ENCODE results near the gene UIMC1. TPM values are rescaled to one million over a fixed set of nuclear protein-coding genes. Genes with fewer than 3 reads are reported as not detected.

UIMC1 gene
- polyA plus RNA-seq, 1 donor from 2014 or later, result 37.3 TPM

DNA sequence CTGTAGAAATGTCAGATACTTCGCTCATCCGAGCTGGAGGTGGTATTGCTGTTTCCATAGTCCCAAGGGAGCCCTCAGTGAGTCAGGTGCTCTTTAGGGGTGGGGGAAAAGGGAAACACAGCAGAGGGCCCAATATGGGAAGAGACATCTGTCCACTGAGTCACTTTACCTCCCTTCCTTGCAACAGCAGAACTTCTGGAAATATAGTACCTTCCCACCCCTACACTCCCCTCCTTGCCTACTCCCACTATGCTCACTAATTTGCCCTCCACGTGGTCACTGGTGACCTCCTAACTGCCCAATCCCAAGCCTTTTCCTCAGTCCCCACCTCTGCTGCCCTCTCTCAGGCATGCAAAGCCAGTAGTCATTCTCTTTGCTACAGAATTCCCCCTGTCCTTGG, 109.3 kb downstream of the UIMC1 start:
- H3K27ac Mint-ChIP-seq, result no peak overlapping the region

DNA sequence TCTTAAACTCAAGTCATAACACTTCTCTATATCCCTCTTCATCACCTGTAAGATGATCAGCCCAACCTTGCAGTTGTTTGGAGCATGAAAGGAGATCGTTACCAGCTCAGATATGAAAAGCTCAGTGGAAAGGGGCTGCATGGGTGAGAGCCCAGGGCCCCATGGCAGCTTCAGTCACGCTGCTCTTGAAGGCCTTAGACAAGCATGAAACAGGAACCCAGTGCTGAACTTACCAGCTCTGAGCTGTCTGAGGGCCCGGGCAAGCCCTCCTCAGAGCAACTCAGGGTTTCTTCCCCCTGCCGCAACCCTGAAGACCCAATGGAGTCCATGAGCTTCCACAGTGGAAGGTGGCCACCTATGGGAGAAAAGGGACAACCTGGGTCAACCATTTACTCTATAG, 110.7 kb downstream of the UIMC1 start:
- no peak overlapping the region for H3K4me3 Mint-ChIP-seq
- H3K4me1 Mint-ChIP-seq, result peaks cover 4 to 10% (median 7%) of the 10 kb centered on the region in 3 donors
- no peak overlapping the region for H3K27ac Mint-ChIP-seq
- peaks cover 6% of the 10 kb centered on the region for H3K27me3 Mint-ChIP-seq
- no peaks in the 10 kb centered on the region for H3K9me3 Mint-ChIP-seq
- peaks cover 2% of the 10 kb centered on the region for H3K36me3 Mint-ChIP-seq

More for the DNA sequence above, 109.3 kb downstream of the UIMC1 start:
- Mint-ChIP-seq H3K36me3 (peaks cover 7% of the 10 kb centered on the region), H3K4me1 (peaks cover 6 to 14% (median 13%) of the 10 kb centered on the region in 3 donors), H3K4me3 (no peak overlapping the region), H3K9me3 (no peaks in the 10 kb centered on the region), H3K27me3 (peaks cover 4% of the 10 kb centered on the region)

DNA sequence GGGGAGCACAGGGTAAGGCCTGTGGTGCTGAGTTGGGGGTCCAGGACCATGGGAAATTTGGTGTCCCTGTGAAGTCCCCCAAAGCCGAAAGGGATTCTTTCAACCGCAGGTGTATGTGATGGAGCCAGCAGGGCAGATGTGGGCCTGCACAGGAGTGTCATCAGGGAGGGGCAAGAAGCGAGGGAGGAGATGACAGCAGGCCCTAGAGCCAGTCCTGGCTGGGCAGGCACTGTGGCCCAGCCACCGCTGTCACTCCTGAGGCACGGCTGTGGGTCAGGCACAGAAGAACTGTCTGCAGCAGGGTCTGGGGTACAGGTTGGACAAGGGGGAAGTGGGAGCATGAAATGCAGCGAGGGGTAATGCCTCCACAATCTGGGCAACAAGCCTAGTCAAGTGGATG, 112.3 kb downstream of the UIMC1 start:
- peaks cover 2 to 3% (median 2%) of the 10 kb centered on the region in 3 donors for H3K4me1 Mint-ChIP-seq
- no peak overlapping the region for H3K4me3 Mint-ChIP-seq
- H3K27ac Mint-ChIP-seq, result no peak overlapping the region
- H3K27me3 Mint-ChIP-seq, result peaks cover 9% of the 10 kb centered on the region
- H3K9me3 Mint-ChIP-seq, result no peaks in the 10 kb centered on the region
- peaks cover 2% of the 10 kb centered on the region for H3K36me3 Mint-ChIP-seq

DNA sequence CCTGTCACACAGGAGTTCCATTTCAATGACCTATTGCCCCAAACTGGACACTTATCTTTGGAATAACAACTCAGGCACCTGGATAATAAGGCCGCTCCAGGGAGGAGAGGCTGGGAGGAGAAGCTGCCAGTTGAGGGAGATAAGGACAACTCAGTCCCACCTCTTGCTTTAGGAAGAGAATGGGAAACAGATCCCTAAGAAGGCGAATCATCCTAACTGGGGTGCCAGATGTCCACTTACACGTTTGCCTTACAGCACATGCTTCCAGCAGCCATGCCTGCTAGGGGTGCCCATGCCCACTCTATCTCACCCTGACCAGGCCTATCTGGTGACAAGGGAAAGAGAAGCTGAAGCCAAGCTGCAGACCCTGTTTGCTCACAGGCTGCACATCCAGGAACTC, 113.9 kb downstream of the UIMC1 start:
- H3K9me3 Mint-ChIP-seq, result no peaks in the 10 kb centered on the region
- H3K27ac Mint-ChIP-seq, result no peak overlapping the region
- no peak overlapping the region for H3K4me3 Mint-ChIP-seq
- H3K36me3 Mint-ChIP-seq, result peaks cover 2% of the 10 kb centered on the region
- no peaks in the 10 kb centered on the region for H3K4me1 Mint-ChIP-seq
- peaks cover 11% of the 10 kb centered on the region for H3K27me3 Mint-ChIP-seq

DNA sequence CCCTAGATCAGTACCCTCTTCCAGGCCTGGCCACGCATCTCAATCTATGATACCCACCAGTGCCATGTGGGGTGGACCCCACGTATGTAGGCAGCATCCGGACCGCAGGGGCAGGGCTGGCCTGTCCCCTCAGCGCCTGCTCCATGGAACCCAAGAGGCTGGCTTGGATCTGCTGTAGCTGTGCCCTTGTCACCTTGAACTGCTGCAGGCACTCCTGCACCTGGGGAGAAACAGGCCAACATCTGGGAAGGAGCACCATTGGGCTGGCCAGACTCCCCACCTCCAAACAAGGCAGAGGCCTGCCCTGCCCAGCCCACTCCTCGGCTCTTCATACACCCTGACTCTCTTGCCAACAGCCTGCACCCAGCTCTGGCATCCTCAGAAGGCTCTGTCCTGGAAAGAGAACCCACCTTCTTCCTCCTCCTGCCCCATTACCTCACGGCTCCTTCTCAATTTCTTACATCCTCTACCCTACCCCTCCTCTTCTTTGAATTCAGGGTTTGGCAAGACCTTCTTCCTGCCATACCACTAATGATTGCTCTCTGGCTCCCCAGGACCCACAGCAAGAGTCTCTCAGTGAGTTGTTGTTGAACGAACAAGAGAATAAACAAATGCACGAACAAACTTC, 115.1 kb downstream of the UIMC1 start:
- H3K27ac Mint-ChIP-seq, result no peak overlapping the region
- H3K36me3 Mint-ChIP-seq, result peaks cover 2% of the 10 kb centered on the region
- H3K4me1 Mint-ChIP-seq, result no peaks in the 10 kb centered on the region
- H3K9me3 Mint-ChIP-seq, result no peaks in the 10 kb centered on the region
- peaks cover 11% of the 10 kb centered on the region for H3K27me3 Mint-ChIP-seq
- no peak overlapping the region for H3K4me3 Mint-ChIP-seq

DNA sequence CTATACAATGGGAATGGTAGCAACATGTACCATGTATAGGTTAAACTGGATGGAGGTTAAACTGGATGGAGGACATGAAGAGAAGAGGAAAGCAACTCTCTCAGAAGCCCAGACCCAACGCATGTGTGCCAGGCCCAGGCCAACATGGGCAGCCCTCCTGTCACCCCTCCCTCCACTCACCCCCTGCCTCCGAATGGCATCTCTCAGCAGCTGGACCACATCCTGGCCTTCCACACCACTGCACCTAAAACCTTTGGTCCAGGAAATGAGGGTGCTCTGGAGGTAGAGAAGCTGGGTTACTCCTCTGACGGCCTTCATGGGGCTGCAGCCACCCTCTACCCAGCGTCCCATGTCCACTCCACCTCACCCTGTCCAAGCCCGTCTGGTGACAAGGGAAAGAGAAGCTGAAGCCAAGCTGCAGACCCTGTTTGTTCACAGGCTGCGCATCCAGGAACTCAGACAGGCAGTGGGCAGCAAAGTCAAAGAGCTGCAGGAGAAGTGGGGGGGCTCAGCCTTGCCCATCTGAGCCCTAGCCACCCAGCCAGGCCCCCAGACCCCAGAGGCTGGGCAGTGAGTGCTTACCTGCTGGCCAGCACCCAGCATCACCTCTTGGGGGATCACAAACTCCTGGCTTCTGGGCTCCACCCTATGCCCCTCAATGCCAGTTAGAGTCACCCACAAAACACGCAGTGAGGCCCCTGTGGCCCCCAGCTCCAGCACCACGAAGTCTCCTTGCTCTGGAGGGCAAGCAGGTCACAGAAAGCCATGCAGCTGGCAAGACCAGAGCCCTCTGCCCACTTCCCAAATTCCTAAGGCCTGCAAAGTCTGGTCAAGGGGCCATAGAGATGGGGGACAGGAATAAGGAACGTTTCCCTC, 115.9 kb downstream of the UIMC1 start:
- Mint-ChIP-seq H3K4me3 (no peak overlapping the region), H3K27me3 (peaks cover 10% of the 10 kb centered on the region), H3K36me3 (peaks cover under 1% of the 10 kb centered on the region), H3K4me1 (no peaks in the 10 kb centered on the region), H3K9me3 (no peaks in the 10 kb centered on the region), H3K27ac (no peak overlapping the region)

DNA sequence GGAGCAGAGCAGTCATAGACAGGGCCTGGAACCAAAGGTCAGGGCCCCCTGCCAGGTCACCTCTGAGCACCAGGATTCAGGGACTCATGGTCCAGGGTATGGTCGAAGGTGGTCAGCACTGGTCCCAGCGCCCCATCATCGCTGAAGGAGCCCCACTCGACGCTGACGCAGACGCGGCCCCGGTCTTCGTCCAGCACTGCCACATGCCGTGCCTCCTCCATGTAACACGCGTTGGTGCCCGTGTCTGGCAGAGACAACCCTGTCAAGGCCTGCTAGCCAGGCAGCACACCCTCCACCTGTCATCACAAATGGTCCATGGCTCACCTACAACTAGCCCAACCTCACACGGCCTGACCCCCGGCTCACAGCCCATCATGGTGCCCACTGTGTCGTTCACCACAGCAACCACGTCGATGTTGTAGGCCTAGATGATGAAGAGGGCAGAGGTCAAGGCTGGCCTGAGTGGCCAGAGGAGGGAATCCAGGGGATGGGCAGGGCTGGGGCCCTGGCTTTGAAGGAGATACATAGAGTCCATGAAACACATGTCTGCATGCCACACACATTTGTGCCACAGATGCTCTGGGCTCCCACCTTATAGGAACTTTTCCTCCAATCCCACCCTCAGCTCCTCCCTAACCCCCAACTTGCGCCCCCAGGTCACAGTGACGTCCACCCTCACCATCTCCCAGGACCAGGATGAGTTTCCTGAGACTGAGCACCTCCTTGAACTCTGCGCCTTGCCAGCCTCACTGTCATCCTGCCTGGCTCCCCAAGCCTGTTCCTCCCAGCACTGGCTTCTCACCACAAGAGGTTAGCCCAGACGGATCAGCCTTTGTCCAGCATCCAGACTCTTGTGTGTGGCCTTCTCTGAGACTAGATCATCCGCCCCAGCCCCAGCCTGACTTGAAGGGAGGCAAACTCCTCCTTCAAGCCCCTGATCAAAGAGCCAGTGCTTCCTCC, 117.0 kb downstream of the UIMC1 start:
- Mint-ChIP-seq H3K36me3 (no peaks in the 10 kb centered on the region), H3K4me1 (peaks cover 0 to 3% (median 0%) of the 10 kb centered on the region in 3 donors), H3K9me3 (no peaks in the 10 kb centered on the region), H3K4me3 (no peak overlapping the region), H3K27ac (no peak overlapping the region), H3K27me3 (peaks cover 6% of the 10 kb centered on the region)

DNA sequence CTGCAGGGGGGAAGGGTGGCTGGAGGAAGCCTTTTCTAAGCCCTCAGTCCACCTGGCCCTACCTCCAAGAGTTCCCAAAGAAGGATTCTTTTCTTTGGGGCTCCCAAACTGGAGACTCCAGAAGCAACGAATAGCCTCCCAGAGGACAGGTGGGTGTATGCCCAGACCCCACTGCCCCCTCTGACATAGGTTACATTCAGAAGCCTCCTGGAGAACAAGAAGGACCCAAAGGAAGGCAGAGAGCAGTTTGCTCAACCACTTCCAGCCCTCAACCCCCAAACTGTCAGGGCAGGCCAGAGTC, 117.8 kb downstream of the UIMC1 start:
- Mint-ChIP-seq H3K27me3 (peaks cover 6% of the 10 kb centered on the region), H3K4me1 (peaks cover 0 to 4% (median 0%) of the 10 kb centered on the region in 3 donors), H3K4me3 (no peak overlapping the region), H3K27ac (peak overlapping the region in 1 of 3 donors; percentile 43), H3K9me3 (no peaks in the 10 kb centered on the region), H3K36me3 (no peaks in the 10 kb centered on the region)

DNA sequence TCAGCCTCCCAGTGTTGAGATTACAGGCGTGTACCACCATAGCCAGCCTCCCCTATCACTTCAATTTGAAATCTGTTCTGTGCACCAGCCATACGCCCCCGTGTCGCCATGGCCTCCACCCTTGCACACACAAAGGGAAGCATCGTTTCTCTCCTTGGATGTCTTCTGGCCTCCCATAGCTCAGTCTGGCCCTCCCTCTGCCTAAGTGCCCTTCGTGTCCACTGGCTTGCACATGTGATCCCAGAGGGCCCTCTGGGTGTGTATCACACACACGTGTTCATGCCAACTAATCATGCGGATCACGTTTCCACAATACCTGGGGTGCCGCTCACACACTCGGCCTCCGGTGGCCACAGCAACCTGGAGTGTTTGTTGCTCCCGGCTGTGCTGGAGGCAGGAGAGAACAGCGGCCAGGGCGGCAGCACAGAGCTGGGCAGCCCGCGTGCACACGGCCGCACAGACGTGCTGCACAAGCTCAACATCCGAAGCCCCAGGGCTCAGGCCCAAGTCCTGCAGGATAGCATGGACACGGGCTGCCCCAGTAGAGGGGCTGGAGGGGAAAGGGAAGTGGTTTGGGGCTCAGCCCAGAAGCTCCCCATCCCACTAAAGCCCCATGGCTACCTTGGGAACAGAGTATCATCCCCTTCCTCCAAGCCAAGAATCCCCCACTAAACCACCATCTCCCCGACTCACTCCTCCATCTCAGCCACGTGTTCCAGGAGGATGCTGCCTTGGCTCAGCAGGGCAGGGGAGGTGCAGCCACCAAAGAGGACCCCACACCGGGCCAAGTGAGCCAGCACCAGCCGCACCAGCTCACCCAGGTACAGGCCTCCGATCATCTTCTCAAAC, 118.3 kb downstream of the UIMC1 start:
- Mint-ChIP-seq H3K9me3 (no peaks in the 10 kb centered on the region), H3K36me3 (no peaks in the 10 kb centered on the region), H3K27me3 (peaks cover 6% of the 10 kb centered on the region), H3K4me1 (peaks cover 0 to 4% (median 0%) of the 10 kb centered on the region in 3 donors), H3K27ac (peak overlapping the region in 1 of 3 donors; percentile 37), H3K4me3 (no peak overlapping the region)

DNA sequence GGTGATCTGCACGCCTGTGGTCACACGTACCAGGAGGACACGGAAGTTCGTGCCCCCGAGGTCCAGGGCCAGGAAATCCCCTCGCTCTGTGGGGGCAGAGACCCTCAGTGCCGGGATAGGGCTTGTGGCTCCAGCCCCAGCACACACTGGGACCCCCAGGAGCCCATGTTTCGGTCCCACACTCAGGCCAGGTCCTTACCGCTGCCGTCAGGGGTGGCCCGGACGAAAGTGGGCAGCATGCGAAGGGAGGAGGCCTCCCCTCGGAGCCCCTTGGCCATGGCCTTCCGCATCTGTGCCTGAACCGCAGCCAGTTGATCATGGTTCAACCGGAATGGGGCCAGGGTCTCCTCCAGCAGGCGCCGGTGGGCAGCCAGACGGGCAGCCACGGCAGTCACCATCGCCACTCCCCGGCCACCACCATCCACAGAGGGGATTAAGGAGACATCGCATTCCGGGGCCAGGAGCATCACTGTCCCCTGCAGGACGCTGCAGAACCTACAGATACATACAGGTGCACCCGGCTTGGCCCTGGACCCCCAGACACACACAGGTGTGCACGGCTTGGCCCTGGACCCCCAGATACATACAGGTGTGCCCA, 119.2 kb downstream of the UIMC1 start:
- H3K27ac Mint-ChIP-seq, result peak overlapping the region in 1 of 3 donors; percentile 19
- peaks cover 0 to 4% (median 0%) of the 10 kb centered on the region in 3 donors for H3K4me1 Mint-ChIP-seq

DNA sequence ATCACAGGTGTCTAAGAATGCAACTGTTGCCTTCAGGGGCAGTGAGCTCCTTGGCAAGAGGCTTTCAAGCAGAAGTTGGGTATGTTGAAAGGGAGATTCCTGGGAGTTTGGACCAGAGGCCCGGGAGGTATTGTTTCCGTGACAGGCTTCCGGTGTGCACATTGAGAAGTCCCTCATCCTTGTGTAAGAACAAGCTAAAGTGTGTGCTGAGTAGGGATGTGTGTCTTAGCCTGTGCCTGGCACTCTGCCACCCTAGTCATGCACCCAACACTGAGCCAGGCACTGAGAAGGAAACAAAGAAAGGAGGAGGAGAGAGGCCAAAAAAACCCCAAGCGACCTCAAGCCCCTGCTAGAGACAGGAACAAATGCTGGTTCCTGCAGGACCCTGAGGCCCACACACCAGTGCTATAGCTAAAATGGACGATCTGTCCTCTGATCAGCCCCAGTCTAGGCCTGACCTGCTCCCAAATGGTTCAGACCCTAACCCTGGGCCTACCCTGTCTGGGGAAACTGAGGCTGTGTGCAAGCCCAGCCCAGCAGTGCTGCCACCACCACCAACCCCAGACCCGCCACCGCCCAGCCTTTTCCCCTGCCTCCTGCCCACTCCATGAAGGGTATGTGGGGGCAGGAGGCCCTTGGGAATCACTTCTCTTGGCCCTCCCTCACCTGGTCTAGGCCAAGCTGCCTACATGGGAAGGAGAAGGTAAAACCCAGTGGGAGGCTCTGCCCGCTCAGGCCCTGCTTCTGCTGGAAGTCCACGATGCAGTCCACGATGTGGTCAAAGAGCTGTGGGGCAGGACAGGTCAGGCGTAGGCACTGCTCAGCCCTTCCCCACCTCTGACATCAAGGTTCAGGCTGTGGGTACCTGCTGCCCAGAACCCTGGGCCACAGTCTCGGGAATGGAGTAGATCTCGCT, 120.0 kb downstream of the UIMC1 start:
- no peaks in the 10 kb centered on the region for H3K36me3 Mint-ChIP-seq
- H3K27ac Mint-ChIP-seq, result no peak overlapping the region
- H3K4me1 Mint-ChIP-seq, result peaks cover 0 to 4% (median 0%) of the 10 kb centered on the region in 3 donors
- no peaks in the 10 kb centered on the region for H3K9me3 Mint-ChIP-seq
- peaks cover 10% of the 10 kb centered on the region for H3K27me3 Mint-ChIP-seq
- H3K4me3 Mint-ChIP-seq, result no peak overlapping the region

More for the DNA sequence above, 119.2 kb downstream of the UIMC1 start:
- Mint-ChIP-seq H3K9me3 (no peaks in the 10 kb centered on the region), H3K4me3 (no peak overlapping the region), H3K36me3 (no peaks in the 10 kb centered on the region), H3K27me3 (peaks cover 10% of the 10 kb centered on the region)

DNA sequence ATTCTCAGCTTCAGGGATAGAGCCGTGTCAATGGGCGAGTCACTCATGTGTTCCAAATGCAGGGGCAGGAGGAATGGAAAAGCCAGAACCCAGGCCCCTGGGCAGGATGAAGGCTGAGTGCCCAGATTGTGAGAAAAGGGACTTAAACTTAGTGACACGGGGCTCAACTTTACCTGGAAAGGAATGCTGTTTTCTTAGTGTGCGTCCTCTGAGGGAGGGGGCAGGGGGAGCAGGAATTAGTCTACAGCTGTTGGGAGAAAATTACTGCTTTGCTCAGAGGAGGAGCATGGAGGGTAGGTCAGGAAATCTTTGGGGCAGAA, 122.0 kb downstream of the UIMC1 start:
- no peaks in the 10 kb centered on the region for H3K36me3 Mint-ChIP-seq
- no peaks in the 10 kb centered on the region for H3K9me3 Mint-ChIP-seq

More for the DNA sequence above, 122.0 kb downstream of the UIMC1 start:
- H3K27ac Mint-ChIP-seq, result no peak overlapping the region
- H3K4me1 Mint-ChIP-seq, result peaks cover 0 to 4% (median 0%) of the 10 kb centered on the region in 3 donors
- no peak overlapping the region for H3K4me3 Mint-ChIP-seq
- peaks cover 9% of the 10 kb centered on the region for H3K27me3 Mint-ChIP-seq

All from IgD-negative memory B cell (primary cell).